HG03575 (cell line): ENCODE results near the gene BORA.
"Not testable (repeated sequence)": the region's sequence is repeated elsewhere in the genome, so short reads cannot be mapped to it uniquely, and the experiment has no call there.

Experiments
- ATAC-seq: cut with Tn5 transposase; IDR thresholded peaks from one replicate; pipeline ENCODE4 v1.9.1; 2021; ENCODE audit not compliant: unreplicated experiment, insufficient number of reproducible peaks, low FRiP score; ENCODE audit errors: extremely low read depth

BORA gene

DNA sequence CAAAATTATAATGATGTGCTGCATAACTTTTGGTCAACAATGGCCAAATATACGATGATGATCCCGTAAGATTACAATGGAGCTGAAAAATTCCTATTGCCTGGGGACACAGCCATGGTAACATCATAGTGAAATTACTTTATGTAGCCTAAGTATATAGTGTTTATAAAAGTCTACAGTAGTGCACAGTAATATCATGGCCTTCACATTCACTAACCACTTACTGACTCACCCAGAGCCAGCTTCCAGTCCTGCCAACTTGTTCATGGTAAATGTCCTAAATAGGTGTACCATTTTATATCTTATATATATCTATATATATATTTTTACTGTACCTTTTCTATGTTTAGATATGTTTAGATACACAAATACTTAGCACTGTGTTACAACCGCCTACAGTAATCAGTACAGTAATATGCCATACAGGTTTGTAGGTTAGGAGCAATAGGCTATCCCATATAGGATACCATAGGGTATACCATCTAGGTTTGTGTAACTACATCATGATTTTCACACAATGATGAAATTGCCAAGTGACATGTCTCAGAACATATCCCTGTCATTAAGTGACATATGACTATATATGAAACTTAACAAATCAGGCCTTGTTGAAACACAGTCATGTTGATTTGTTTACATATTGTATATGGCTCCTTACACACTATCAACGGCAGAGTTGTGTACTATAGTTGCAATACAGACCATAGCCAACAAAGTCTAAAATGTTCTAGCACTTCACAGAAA is 30.2 kb downstream of the BORA start:
- ATAC-seq, result no peak

GRCh38 chr13:72760189-72760588 is 32.5 kb downstream of the BORA start:
- no peak for ATAC-seq

- ATAC-seq, result no peak
Measured at GRCh38 chr13:72763411-72763810, 35.7 kb downstream of the BORA start.

GRCh38 chr13:72774019-72774418 is 46.3 kb downstream of the BORA start:
- no peak for ATAC-seq

GRCh38 chr13:72781451-72782439 is 54.0 kb downstream of the BORA start, which contains the start of the genes DIS3 and PIBF1:
Gene DIS3 (minus strand): TSS chr13:72781900. CDS start chr13:72781832, 68 bp downstream.
Gene PIBF1 (plus strand): TSS chr13:72782133. CDS start chr13:72783470, 1,337 bp downstream.
- peak; percentile 97 for ATAC-seq

DNA sequence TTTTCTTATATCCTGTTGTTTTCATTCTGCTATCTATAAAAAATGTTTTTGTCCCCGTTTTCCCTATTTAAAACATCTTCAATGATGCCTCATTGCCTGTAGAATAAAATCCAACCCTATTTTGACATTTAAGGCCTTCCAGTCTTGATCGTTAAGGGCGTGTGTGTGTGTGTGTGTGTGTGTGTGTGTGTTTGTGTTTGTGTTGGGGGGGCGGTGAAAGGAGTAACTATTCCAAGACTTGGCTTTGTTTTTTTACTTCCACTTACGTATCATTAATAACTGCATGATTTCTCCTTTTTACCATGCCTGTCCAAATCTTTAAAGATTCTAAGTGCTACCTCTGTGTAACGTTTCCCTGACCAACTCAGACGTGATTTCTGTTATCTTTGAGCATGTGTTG is 55.0 kb downstream of the BORA start:
- ATAC-seq, result no peak

- ATAC-seq, result not testable (repeated sequence)
Measured at GRCh38 chr13:72784679-72785078, 57.0 kb downstream of the BORA start.

- no peak for ATAC-seq
Measured at GRCh38 chr13:72788831-72789230, 61.1 kb downstream of the BORA start.

GRCh38 chr13:72792640-72793039 is 64.9 kb downstream of the BORA start:
- no peak for ATAC-seq

DNA sequence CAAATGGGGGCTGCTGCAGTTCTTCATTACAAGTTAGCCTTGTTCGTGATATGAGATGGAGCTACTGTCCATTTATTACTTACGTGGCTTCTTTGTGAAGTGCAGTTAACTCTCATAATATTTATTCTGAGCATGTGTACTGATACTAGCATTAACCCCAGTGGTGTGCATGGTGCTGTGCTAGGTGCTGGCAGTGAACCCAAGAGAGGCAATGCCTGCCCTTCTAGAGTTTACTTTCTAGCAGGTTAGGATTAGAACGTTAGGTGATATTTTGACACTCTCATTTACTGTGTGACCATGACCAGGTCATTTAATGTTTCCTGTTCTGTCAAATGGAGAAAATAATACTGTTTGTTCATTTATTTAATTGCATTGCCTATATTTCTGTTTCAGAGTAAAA is 71.1 kb downstream of the BORA start:
- ATAC-seq, result no peak

GRCh38 chr13:72804301-72804700 is 76.6 kb downstream of the BORA start:
- ATAC-seq, result no peak
